DMS79 (cell line): ENCODE data around the gene COL12A1.

Experiments
- DNase-seq: peaks from one replicate; lab custom pipeline; 2025; lab: John Stamatoyannopoulos, UW

COL12A1 gene

DNA sequence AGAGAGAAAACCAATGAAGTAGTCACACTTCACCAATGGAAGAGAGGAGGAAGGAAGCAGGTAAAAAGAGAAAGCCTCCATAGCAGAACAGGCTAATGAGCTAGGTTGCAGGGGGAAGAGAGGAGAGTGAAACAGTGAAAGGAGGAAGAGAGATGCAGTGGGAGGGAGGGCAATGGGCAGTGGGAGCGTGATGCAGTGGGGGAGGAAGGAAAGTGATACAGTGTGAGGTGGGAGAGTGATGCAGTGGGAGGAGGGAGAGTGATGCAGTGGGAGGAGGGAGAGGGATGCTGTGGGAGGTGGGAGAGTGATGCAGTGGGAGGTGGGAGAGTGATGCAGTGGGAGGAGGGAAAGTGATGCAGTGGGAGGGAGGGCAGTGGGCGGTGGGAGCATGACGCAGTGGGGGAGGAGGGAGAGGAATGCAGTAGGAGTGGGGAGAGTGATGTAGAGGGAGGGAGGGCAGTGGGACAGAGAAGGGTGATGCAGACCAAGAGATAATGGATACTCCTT, 29.7 kb downstream of the COL12A1 start:
- DNase-seq: no peak

DNA sequence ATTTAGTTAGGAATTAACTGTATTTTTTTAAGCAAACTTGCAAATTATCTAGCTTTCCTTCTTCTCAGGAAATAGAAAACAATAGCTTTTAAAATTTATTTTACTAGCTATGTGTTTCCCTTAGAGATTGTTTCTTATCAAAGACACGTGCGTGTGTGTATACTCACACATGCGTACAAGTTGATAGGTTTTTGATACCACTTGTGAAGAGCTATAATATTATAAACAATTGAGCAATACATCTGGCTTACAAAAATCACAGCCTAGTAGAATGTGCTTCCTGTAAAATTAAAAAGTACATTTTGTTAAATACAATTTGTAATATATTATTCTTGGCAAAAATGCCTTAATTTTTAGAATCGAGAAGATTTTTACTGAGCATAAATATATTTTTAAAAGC, 33.9 kb downstream of the COL12A1 start:
- no peak for DNase-seq

DNA sequence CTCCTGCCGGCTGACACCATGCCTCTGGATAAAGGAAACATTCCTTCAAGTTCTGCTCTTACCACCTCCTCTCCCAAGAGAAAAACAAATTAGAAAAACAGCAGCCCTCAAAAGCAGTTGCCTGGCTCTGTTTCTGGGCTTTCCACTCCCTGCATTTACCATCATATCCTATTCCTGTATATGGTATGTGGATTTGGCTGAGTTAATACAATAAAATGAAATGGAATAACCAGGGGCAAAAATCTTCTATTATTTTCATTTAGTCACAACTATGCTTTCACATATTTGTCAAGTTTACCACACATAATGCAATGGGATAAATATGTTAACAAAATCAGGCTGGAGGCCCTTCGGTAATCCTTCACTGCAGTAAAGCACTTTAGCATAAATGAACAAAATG, 34.3 kb downstream of the COL12A1 start:
- DNase-seq: no peak

DNA sequence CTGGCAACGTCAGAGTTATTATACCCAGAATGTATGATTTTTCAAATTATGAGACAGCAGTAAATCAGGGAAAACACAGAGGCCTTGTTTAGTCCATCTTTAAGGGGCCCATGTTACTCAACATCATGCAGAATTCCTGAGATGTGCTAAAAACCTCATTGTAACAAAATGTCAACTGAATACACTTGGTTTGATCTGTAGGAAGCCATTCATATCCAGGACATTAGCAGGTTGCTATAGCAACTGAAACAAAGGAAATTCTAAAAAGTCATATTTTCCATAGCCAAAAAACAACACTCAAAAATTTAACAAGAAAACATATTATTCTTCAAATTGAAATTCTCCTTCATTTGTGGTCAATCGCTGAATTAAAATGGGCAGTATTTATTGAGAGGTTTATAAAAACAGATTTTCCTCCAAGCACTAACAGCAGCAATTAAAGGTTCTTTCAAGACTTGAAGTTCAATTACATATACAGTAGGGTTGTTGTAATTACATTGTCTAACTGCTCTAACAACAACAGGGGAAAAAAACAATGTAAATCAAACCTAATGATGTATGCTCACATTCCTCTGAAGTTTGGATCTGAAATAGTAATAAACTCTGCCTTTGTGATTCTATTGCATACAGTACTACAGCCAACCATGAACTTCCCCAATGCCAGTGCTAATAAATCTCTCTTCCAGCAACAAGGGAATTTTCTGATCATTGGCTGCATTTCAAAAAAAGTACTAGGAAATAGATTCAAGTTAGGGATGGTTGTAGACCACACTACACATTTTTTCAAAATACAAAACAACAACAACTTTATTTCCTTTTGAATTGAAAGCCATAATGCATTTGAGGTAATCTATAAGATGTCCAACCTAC, 34.9 kb downstream of the COL12A1 start:
- DNase-seq: no peak

DNA sequence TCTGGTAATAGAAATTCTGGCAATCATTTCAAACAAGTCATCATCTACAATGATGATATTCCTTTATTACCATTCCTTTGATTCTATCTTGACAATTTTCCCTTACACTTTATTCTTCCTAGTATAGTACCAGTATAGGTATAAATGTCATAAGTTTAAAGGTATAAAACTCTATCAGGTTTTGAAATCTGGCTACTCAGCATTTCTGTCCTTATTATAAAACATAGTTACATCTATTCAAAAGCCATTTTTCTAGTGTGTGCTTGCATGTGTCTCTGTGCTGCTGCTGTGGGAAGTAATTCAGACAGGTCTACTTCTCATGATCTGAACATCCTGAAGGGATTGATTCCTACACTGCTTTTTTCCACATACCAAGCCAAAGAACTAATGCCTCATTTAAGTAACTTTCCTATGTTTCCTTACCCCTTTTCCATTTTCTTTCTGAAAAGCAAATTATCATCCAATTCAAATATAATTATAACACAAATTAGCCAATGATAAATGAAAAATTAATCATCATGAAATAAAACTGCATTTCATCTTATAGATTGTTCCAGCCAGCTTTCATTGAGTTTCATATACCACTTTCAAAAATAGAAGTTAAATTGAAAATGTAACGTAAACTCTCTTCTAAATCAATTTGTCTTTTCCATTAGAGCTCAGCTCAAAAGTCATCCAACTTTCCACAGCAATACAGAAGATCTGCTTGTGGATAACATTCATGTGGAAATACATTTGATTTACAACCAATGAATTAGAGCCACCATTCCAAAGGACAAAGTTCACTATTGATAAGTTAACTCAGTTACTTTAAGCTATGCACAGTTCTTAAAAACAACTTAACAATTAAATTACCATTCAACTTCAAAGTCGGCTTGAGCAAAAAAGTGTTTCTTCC, 35.9 kb downstream of the COL12A1 start:
- DNase-seq: no peak

GRCh38 chr6:75167851-75168250, 38.0 kb downstream of the COL12A1 start:
- no peak for DNase-seq

GRCh38 chr6:75167325-75167724, 38.5 kb downstream of the COL12A1 start:
- DNase-seq: no peak

DNA sequence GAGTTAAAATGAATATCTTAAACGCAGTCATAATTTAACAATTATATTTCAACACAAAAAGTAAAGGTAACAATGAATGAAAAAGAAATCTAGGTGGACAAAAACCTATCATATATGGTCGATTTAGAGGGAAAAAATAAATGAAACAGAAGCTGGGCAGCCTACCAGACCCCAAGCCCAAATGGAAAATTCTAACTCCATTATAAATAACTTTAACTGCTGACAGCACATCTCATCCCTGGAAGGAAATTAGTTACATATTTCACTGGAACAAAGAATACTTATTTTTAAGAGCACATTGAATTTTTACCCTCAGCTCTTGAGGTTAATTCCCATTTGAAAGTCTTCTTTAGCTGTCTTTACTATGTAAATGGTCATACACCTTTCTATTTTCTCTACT, 39.1 kb downstream of the COL12A1 start:
- DNase-seq: no peak

GRCh38 chr6:75166236-75166635, 39.6 kb downstream of the COL12A1 start:
- DNase-seq: no peak

GRCh38 chr6:75158176-75158575, 47.7 kb downstream of the COL12A1 start:
- no peak for DNase-seq

- no peak for DNase-seq
Measured at GRCh38 chr6:75157336-75157735, 48.5 kb downstream of the COL12A1 start.

- no peak for DNase-seq
Measured at GRCh38 chr6:75156186-75156878, 49.5 kb downstream of the COL12A1 start.

GRCh38 chr6:75155631-75156030, 50.2 kb downstream of the COL12A1 start:
- no peak for DNase-seq

DNA sequence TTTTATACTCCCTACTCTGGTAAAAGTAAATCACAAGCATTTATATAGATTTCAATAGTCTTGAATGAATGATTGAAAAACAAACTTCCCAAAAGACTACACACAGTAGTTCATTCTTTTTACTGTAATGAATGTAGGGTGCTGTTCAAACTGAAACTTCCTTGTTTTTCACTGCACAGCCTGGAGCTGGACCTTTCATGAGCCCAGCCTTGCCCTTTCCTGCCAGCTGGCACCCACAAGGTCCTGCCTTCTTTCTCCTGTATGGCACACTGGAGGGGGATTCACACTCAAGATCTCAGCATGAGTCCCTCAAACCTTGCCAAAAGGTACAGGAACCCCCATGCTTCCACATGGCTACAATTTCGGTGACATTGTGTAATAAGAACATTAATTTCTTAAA, 50.9 kb downstream of the COL12A1 start:
- DNase-seq: no peak

GRCh38 chr6:75150685-75151412, 55.0 kb downstream of the COL12A1 start:
- no peak for DNase-seq

DNA sequence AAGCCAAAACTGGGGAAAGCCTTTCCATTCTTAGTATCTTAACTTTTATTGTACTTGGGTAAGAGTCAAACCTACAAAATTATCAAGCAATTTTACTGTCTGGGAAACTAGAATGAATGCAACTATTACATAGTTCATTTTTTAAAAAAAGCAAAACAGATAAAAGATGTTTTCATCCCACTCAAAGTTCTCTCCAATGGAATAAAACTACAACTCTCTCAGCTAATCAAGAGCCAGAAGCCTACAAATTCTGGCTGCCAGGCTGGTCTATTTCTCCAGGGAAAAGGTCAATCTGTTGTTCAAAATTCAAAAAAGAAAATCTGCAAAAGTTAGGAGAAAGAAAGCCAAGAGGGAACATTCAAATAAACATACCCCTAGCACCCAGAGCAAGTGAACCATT, 56.2 kb downstream of the COL12A1 start:
- no peak for DNase-seq

- DNase-seq: no peak
Measured at GRCh38 chr6:75149240-75149639, 56.6 kb downstream of the COL12A1 start.

DNA sequence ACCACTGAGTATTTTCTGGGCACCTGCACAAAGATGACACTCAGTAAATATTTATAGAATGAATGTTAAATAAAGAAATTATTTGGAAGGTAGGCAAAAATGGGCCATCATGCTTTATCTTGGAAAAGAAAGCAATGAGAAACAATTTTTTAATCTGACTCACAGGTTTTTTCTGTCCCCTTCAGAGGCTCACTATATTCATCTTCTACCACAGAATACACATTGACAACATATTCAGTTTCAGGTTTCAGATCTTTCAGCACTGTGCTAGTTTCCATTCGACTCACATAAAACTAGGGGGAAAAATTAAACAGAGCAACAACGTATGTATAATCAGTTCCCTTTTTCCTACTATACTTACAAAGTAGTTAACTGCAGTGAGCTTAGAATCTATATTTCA, 58.3 kb downstream of the COL12A1 start:
- no peak for DNase-seq

- DNase-seq: no peak
Measured at GRCh38 chr6:75145976-75146375, 59.9 kb downstream of the COL12A1 start.

DNA sequence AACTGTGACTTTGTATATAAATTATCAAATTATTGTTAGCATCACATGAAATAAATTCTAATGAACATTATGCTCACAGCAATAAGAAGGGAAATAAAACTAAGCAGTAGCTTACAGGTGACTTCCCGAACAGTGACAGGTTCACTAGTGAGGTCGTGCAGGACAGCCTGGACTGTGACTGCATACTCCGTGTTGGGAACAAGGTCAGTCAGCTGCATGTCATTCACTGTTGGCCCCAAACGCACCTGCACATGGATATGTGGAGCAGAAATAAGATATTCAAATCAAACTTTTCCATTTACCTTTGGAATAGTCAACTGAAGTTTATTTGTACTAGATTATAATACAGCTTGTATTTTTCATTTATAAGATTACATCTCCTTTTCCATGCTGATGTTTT, 60.6 kb downstream of the COL12A1 start:
- DNase-seq: no peak

- DNase-seq: no peak
Measured at GRCh38 chr6:75144386-75144785, 61.5 kb downstream of the COL12A1 start.

GRCh38 chr6:75143191-75143590, 62.7 kb downstream of the COL12A1 start:
- DNase-seq: no peak
